ENCODE measurements around the gene GALNT1. TPM values are rescaled to one million over a fixed set of nuclear protein-coding genes. Genes with fewer than 3 reads are reported as not detected.

The GALNT1 gene
- total RNA-seq, 1 experiment from 2014 or later = 77.9 TPM

DNA sequence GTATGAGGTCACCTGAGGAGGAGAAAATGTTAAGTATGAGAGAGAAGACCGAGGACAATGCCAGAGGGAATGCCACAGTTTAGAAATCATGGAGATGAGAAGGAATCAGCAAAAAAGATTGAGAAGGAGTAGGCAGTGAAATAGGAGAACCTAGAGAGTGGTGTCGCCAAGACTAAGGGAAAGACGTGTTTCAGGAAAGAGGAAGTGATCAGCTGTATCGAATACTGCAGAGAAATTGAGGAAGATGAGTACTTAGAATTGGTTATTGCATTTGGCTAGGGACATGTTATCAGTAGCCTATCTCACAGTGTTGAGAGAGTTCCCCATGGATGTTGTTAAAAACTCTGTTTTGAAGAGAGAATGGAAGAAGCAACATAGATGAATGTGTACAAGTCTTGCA is 112.3 kb downstream of the GALNT1 start:
- Histone ChIP-seq H3K9me3 (ENCODE audit: control insufficient read depth, low read depth, low read length) (no peaks in the 10 kb centered on the region), H3K79me2 (ENCODE audit: insufficient read depth, low read length) (no peaks in the 10 kb centered on the region), H3K27me3 (ENCODE audit: insufficient read depth, low read length) (no peaks in the 10 kb centered on the region), H3K23ac (ENCODE audit: insufficient read length, low read depth, low read length) (no peak overlapping the region), H3K79me1 (ENCODE audit: insufficient read depth, low read depth, low read length, poor library complexity, severe bottlenecking) (no peaks in the 10 kb centered on the region), H2BK12ac (ENCODE audit: insufficient read length, low read depth, low read length) (no peak overlapping the region), H2BK15ac (ENCODE audit: low read depth, low read length) (no peak overlapping the region), H2BK20ac (ENCODE audit: low read depth, low read length, poor library complexity, severe bottlenecking) (no peak overlapping the region), H3K56ac (ENCODE audit: insufficient read length, low read depth, low read length) (no peak overlapping the region), H3K18ac (ENCODE audit: insufficient read length, low read depth, low read length) (no peak overlapping the region), H4K20me1 (ENCODE audit: control insufficient read depth, insufficient read depth, insufficient read length) (no peaks in the 10 kb centered on the region), H3K14ac (ENCODE audit: insufficient read depth, low read length) (no peak overlapping the region), H2AK5ac (ENCODE audit: insufficient read length, low read length) (no peak overlapping the region), H3K4me2 (ENCODE audit: insufficient read depth, insufficient read length, low read length) (no peak overlapping the region), H3K9ac (ENCODE audit: extremely low read depth, insufficient read length, low read length) (no peak overlapping the region), H4K8ac (replicated peaks; ENCODE audit: insufficient read length, low read depth, low read length) (no peak overlapping the region), H3K27ac (ENCODE audit: insufficient read length, low read depth, low read length) (no peak overlapping the region), H2BK5ac (ENCODE audit: insufficient read length, low read length) (no peak overlapping the region), H3K4ac (ENCODE audit: low read depth, low read length) (no peak overlapping the region), H2BK120ac (ENCODE audit: low read depth, low read length, poor library complexity, severe bottlenecking) (no peak overlapping the region), H3K4me1 (ENCODE audit: insufficient read depth, low read length) (no peaks in the 10 kb centered on the region; the same call in 1 of the 2 replicates), H2AFZ (ENCODE audit: low read length) (no peak overlapping the region), H4K91ac (ENCODE audit: insufficient read length, low read depth, low read length) (no peak overlapping the region), H4K5ac (ENCODE audit: insufficient read length, low read depth, low read length) (no peak overlapping the region), H3T11ph (ENCODE audit: low read length) (no peak overlapping the region), H3K23me2 (ENCODE audit: insufficient read length, low read depth, low read length, poor library complexity, severe bottlenecking) (no peaks in the 10 kb centered on the region)
- H3K27ac Mint-ChIP-seq = no peak overlapping the region
- H3K4me3 Mint-ChIP-seq = no peak overlapping the region
- DNase-seq = no peak
- no CpG with 5 or more reads among the region's 4 CpGs for WGBS (ENCODE audit: extremely low coverage, insufficient read length, low lambda C conversion rate)
- TF ChIP-seq, protein P1, sequence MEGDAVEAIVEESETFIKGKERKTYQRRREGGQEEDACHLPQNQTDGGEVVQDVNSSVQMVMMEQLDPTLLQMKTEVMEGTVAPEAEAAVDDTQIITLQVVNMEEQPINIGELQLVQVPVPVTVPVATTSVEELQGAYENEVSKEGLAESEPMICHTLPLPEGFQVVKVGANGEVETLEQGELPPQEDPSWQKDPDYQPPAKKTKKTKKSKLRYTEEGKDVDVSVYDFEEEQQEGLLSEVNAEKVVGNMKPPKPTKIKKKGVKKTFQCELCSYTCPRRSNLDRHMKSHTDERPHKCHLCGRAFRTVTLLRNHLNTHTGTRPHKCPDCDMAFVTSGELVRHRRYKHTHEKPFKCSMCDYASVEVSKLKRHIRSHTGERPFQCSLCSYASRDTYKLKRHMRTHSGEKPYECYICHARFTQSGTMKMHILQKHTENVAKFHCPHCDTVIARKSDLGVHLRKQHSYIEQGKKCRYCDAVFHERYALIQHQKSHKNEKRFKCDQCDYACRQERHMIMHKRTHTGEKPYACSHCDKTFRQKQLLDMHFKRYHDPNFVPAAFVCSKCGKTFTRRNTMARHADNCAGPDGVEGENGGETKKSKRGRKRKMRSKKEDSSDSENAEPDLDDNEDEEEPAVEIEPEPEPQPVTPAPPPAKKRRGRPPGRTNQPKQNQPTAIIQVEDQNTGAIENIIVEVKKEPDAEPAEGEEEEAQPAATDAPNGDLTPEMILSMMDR (conservative IDR thresholded peaks at IDR 0.05) = no peak
- no peaks in the 10 kb centered on the region for H3K27me3 Mint-ChIP-seq (ENCODE audit: low read depth)
- no peaks in the 10 kb centered on the region for H3K4me1 Mint-ChIP-seq
- no peaks in the 10 kb centered on the region; a peak in 1 of 7 replicates for H3K36me3 Mint-ChIP-seq (ENCODE audit: insufficient read depth in 1 of 3, low read depth in 3 of 3)
- H3K9me3 Mint-ChIP-seq = no peaks in the 10 kb centered on the region
